ENCODE data around the gene TYSND1.

The TYSND1 gene

DNA sequence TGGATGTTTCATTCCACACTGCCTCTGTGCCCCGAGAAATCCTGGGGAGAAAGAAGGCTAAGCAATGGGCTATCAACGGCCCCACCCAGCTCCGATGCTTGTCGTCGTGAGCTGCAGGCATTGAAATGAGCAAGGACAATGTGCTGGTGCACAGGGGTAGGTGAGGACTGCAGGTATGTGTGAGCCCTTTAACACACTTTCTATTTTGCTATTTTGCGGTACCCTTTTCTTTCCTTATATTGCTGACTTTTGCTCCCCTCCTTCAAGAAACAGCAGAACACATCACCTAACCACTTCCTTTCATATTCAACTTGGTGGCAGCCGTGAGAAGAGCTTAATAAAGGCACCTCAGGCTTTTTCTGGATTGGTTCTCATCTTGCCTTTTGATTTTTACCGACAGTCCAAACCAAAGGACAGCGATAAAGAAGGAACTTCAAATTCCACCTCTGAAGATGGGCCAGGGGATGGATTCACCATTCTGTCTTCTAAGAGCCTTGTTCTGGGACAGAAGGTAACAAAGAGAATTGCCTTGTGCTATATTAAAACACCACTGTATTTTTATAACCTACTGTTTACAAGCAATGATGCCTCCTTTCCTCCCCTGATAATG is 53.1 kb downstream of the TYSND1 start:
- Histone ChIP-seq H3K27me3 (ENCODE audit: control insufficient read depth, insufficient read depth, low read length) (no peaks in the 10 kb centered on the region), H3K4me1 (ENCODE audit: control insufficient read depth, insufficient read depth, low read length) (no peaks in the 10 kb centered on the region), H3K4me3 (ENCODE audit: low read length) (no peak overlapping the region), H3K36me3 (ENCODE audit: control insufficient read depth, insufficient read depth, low read length) (peaks cover 11% of the 10 kb centered on the region), H3K9ac (ENCODE audit: low read length) (no peak overlapping the region), H3K27ac (ENCODE audit: low read depth, low read length) (no peak overlapping the region)

DNA sequence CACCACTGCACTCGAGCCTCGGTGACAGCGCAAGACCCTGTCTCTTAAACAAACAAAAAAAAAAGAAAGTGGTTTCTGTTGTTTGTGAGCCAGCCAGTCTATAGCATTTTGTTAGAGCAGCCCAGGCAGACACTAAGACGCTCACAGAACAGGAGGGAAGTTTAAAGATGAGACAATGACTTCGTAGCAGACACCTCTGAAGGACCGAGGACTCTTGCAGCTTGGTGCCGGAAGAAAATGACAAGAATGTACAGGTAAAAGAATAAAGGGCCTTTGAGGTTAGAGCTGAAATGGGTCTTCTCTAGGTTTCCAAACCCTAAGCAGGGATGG is 54.1 kb downstream of the TYSND1 start:
- Histone ChIP-seq H3K9ac (ENCODE audit: low read length) (no peak overlapping the region), H3K27me3 (ENCODE audit: control insufficient read depth, insufficient read depth, low read length) (no peaks in the 10 kb centered on the region), H3K36me3 (ENCODE audit: control insufficient read depth, insufficient read depth, low read length) (peaks cover 10% of the 10 kb centered on the region), H3K4me3 (ENCODE audit: low read length) (no peak overlapping the region), H3K4me1 (ENCODE audit: control insufficient read depth, insufficient read depth, low read length) (no peaks in the 10 kb centered on the region), H3K27ac (ENCODE audit: low read depth, low read length) (no peak overlapping the region)

DNA sequence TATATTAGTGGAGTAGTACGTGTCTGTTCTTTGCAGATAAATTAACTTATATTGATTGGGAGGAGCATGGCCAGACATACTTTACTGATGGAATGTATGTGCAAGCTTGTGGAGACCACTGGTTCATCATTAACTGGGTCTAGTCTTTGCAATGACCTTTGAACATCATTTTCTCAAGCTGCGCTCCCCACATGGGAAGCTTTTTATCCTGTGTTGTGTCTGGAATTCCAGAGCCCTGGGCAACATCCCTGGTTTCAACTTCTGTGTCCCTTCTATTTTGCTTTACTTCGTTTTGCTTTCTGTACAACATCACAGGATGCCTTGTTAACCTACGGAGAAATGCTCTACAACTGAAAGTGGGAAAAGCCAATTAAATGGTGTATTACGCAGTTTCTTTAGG is 55.5 kb downstream of the TYSND1 start:
- H3K4me3 ChIP-seq (ENCODE audit: low read length) = no peak overlapping the region
- peaks cover 7% of the 10 kb centered on the region for H3K36me3 ChIP-seq (ENCODE audit: control insufficient read depth, insufficient read depth, low read length)
- no peak overlapping the region for H3K9ac ChIP-seq (ENCODE audit: low read length)
- no peaks in the 10 kb centered on the region for H3K4me1 ChIP-seq (ENCODE audit: control insufficient read depth, insufficient read depth, low read length)
- H3K27ac ChIP-seq (ENCODE audit: low read depth, low read length) = no peak overlapping the region
- H3K27me3 ChIP-seq (ENCODE audit: control insufficient read depth, insufficient read depth, low read length) = no peaks in the 10 kb centered on the region

DNA sequence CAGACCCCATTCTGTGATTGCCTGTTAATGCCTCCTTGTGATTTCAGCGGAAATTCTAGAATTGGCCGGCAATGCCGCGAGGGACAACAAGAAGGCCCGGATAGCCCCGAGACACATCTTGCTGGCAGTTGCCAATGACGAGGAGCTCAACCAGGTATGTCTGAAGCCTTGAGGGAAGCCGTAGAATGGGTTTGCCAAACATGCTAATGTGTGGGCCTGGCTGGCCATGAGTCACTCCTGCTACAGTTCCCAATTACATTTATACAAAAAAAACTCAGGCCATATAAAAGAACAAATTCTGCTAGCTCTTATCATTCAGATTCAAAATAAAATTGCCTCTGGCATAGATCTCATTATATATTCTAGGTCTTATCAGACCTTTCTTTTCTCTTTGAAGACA is 56.5 kb downstream of the TYSND1 start:
- Histone ChIP-seq H3K27me3 (ENCODE audit: control insufficient read depth, insufficient read depth, low read length) (no peaks in the 10 kb centered on the region), H3K27ac (ENCODE audit: low read depth, low read length) (no peak overlapping the region), H3K4me1 (ENCODE audit: control insufficient read depth, insufficient read depth, low read length) (no peaks in the 10 kb centered on the region), H3K4me3 (ENCODE audit: low read length) (no peak overlapping the region), H3K36me3 (ENCODE audit: control insufficient read depth, insufficient read depth, low read length) (peaks cover 7% of the 10 kb centered on the region), H3K9ac (ENCODE audit: low read length) (no peak overlapping the region)

DNA sequence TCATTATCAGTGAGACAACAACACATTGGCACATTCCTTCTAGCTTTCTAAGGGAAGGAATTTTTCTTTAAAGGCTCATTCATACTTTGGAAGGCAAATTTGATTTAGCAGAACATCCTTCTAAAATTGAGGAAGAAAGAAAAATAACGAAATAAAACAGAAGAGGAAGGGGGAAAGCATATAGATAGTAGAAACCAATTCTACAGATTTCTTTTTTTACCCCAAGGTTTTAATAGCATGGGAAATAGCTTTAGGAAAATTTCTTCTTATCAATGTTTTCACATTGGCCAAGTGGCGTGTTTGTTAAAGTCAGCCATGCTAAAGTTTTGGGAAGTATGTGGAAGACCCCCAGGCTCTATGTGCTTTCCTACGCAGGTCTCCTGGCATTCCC is 58.2 kb downstream of the TYSND1 start:
- Histone ChIP-seq H3K36me3 (ENCODE audit: control insufficient read depth, insufficient read depth, low read length) (peaks cover 5% of the 10 kb centered on the region), H3K4me1 (ENCODE audit: control insufficient read depth, insufficient read depth, low read length) (no peaks in the 10 kb centered on the region), H3K4me3 (ENCODE audit: low read length) (no peak overlapping the region), H3K9ac (ENCODE audit: low read length) (no peak overlapping the region), H3K27me3 (ENCODE audit: control insufficient read depth, insufficient read depth, low read length) (no peaks in the 10 kb centered on the region), H3K27ac (ENCODE audit: low read depth, low read length) (no peak overlapping the region)

All from rectal smooth muscle tissue (tissue), 1 donor.